AG10803 (cell line): Measurements from ENCODE around the gene PHKA2.

ENCODE experiments used
- DNase-seq: peaks from one replicate; pipeline ENCODE4 v3.0.0; 2010; ENCODE audit warnings: low read depth
- H3K4me3 ChIP-seq: 2 replicates; pipeline ENCODE4 v1.5.1; 2011; ENCODE audit warnings: mild to moderate bottlenecking, low read length, control low read depth
- CTCF ChIP-seq: conservative IDR thresholded peaks from 2 replicates; pipeline ENCODE4 v1.5.1; 2011; ENCODE audit warnings: mild to moderate bottlenecking, low read length, control low read depth, inconsistent platforms

PHKA2 gene

GRCh38 chrX:18898091-18898490, 85.8 kb downstream of the PHKA2 start:
- no peak for DNase-seq
- no peak for TF ChIP-seq CTCF
- no peak overlapping the region for H3K4me3 ChIP-seq

GRCh38 chrX:18897611-18898010, 86.3 kb downstream of the PHKA2 start:
- H3K4me3 ChIP-seq = no peak overlapping the region

GRCh38 chrX:18896680-18897544, 87.0 kb downstream of the PHKA2 start:
- H3K4me3 ChIP-seq = no peak overlapping the region
- no peak for TF ChIP-seq CTCF
- no peak for DNase-seq

More at GRCh38 chrX:18897611-18898010, 86.3 kb downstream of the PHKA2 start:
- TF ChIP-seq CTCF = no peak
- DNase-seq = no peak

GRCh38 chrX:18895189-18895951, 88.5 kb downstream of the PHKA2 start:
- no peak overlapping the region for H3K4me3 ChIP-seq
- peak; percentile 61 for DNase-seq
- TF ChIP-seq CTCF = peak; percentile 41

- no peak overlapping the region for H3K4me3 ChIP-seq
- DNase-seq = no peak
- TF ChIP-seq CTCF = no peak
These were observed 89.8 kb downstream of the PHKA2 start for GRCh38 chrX:18894156-18894555.

- no peak for DNase-seq
- no peak for TF ChIP-seq CTCF
- H3K4me3 ChIP-seq = no peak overlapping the region
These were observed 90.4 kb downstream of the PHKA2 start for GRCh38 chrX:18893536-18893935.
